ENCODE results near the gene PRRX2.

DNA sequence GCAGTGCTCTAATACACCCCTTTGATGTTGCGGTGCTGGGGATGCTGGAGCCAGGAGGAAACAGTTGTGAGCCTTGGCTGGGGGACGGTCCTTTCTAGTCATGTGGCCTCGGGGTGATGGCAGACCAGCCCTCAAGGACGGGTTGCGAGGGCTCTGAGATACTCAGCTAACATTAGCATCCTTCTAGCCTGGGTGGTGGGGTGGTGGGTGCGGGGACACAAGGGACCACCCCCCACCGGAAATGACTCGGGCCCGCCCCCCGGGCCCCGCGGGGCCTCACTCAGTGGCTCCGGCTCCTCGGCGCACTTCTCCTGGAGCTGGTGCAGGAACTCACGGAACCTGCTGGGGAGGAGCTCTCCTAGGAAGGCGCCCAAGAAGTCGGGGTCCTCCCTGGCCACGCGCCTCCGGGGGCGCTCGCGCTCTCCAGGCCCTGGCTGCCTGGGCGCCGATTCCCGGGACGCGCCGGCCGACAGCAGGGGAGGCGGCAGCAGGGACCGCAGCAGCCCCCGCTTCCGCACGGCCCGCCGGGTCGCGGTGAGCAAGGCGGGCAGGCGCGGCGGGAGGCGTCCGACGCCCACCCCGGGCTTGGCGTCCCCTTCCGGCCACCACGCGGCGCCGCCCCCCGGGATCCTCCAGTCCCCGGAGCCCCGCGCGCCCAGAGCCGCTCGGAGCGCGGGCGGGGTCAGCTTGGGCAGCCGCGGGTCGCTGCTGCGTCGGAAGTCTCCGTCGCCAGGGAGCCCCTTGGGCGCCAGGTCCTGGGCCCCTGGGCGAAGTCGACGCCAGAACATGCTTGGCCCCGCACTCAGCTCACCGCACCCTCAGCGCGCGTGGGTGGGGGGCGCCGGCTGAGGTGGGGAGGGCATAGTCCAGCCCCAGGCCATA, 45.4 kb upstream of the PRRX2 start:
- TF ChIP-seq ZNF747 (tag by site-specific recombination; IDR thresholded peaks at IDR 0.05) (no peak), MZF1 (tag by site-specific recombination; IDR thresholded peaks at IDR 0.05; ENCODE audit: borderline replicate concordance) (no peak), KLF9 (tag by site-specific recombination; IDR thresholded peaks at IDR 0.05; ENCODE audit: low read depth) (peak; percentile 46), HOXC10 (CRISPR knock-in tag; IDR thresholded peaks at IDR 0.05) (no peak), ZNF629 (tag by site-specific recombination; IDR thresholded peaks at IDR 0.05) (no peak), ZNF596 (tag by site-specific recombination; IDR thresholded peaks at IDR 0.05) (peak; percentile 40; the same call in 1 of the 2 replicates)
- TF ChIP-seq, protein P1, sequence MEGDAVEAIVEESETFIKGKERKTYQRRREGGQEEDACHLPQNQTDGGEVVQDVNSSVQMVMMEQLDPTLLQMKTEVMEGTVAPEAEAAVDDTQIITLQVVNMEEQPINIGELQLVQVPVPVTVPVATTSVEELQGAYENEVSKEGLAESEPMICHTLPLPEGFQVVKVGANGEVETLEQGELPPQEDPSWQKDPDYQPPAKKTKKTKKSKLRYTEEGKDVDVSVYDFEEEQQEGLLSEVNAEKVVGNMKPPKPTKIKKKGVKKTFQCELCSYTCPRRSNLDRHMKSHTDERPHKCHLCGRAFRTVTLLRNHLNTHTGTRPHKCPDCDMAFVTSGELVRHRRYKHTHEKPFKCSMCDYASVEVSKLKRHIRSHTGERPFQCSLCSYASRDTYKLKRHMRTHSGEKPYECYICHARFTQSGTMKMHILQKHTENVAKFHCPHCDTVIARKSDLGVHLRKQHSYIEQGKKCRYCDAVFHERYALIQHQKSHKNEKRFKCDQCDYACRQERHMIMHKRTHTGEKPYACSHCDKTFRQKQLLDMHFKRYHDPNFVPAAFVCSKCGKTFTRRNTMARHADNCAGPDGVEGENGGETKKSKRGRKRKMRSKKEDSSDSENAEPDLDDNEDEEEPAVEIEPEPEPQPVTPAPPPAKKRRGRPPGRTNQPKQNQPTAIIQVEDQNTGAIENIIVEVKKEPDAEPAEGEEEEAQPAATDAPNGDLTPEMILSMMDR (tag by site-specific recombination; IDR thresholded peaks at IDR 0.05) = peak; percentile 67

Measured in HEK293 (cell line).